ENCODE measurements around the gene HGFAC. TPM values are rescaled to one million over a fixed set of nuclear protein-coding genes. Genes with fewer than 3 reads are reported as not detected.

HGFAC gene
- total RNA-seq, result not detected
- polyA plus RNA-seq, result 1 to 10 TPM in 2 of 3 donors, under 1 TPM in 1; 0.50 to 3.4 (median 1.2) TPM
- long read RNA-seq, donor 1, result 0 reads
- long read RNA-seq, donor 2, result 0 reads
- long read RNA-seq, donor 3, result 0 reads
- long read RNA-seq, donor 4, partial matches to known transcripts, result 0 of 1 reads
- long read RNA-seq, donor 4, other reads (novel, unspliced or antisense), result 0 of 1 reads
- long read RNA-seq, donor 5, result 0 reads
- long read RNA-seq, donor 6, result 0 reads
- long read RNA-seq, donor 7, result 0 reads
- long read RNA-seq, donor 8, result 0 reads
- long read RNA-seq, donor 9, result 0 reads
- long read RNA-seq, donor 10, result 0 reads

DNA sequence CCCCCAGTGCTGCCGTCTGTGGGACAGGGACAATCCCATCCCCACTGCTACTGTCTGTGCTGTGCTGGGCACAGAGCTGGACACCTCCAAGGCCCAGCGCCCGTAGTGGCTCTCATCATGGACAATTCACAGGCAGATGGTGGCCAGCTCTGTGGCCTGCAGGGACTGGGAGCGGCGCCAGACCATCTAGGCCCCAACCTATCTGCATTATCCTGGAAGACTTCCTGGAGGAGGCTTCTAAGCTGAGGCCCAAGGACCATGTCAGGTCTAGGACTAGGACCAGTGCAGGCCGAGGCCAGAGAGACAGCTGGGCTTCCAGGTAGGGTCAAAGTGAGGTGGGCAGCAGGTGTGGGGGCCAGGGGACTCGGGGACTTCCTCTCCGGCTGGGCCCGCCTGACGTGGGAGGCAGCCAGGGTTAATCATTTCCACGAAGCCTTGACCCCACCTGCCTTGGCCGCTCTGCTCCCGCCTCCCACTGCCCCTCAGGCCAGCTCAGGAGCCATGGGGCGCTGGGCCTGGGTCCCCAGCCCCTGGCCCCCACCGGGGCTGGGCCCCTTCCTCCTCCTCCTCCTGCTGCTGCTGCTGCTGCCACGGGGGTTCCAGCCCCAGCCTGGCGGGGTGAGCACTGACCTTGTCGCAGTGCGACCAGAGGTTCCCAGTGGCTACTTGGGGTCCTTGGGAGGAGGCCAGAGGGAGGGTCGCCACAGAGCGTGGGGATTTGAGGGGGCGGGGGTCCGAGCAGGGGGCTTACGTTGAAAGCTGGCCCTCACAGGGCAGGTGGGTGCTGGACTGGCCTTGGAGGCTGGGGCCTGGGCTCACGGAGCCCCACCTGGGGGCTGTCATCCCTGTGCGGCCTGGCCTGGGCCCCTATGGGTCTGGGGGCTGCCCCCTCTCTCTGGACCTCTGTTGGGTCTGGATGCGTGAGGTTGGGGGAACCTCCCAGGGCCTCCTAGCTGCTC lies at the start of gene HGFAC:
Gene HGFAC (plus strand): TSS at position 468 of the 959 bp plus-strand sequence. CDS start 34 bp downstream, at position 502.
- WGBS, 5 donors, result 79 to 86% (median 81%) methylated on average over 10 to 27 of the region's 27 CpGs
- TF ChIP-seq EP300 (IDR thresholded peaks at IDR 0.05) (no peak), POLR2A (IDR thresholded peaks at IDR 0.05) (no peak), POLR2AphosphoS5 (IDR thresholded peaks at IDR 0.05) (no peak)
- TF ChIP-seq, protein P1, sequence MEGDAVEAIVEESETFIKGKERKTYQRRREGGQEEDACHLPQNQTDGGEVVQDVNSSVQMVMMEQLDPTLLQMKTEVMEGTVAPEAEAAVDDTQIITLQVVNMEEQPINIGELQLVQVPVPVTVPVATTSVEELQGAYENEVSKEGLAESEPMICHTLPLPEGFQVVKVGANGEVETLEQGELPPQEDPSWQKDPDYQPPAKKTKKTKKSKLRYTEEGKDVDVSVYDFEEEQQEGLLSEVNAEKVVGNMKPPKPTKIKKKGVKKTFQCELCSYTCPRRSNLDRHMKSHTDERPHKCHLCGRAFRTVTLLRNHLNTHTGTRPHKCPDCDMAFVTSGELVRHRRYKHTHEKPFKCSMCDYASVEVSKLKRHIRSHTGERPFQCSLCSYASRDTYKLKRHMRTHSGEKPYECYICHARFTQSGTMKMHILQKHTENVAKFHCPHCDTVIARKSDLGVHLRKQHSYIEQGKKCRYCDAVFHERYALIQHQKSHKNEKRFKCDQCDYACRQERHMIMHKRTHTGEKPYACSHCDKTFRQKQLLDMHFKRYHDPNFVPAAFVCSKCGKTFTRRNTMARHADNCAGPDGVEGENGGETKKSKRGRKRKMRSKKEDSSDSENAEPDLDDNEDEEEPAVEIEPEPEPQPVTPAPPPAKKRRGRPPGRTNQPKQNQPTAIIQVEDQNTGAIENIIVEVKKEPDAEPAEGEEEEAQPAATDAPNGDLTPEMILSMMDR (IDR thresholded peaks at IDR 0.05), result no peak
- intact Hi-C loops (cut with DNase I; ENCODE audit: low total_unique reads), result loop anchor here (5.0 kb wide), 1 partner anchor 94 kb away; no protein-coding TSS in a partner anchor
- Histone ChIP-seq H3K4me1 (peaks cover 0 to 16% (median 10%) of the 10 kb centered on the region in 4 donors), H3K27ac (no peak within 1 kb of the TSS), H3K36me3 (no peaks in the 10 kb centered on the region), H3K9me3 (no peaks in the 10 kb centered on the region), H3K4me3 (no peak within 1 kb of the TSS), H3K27me3 (no peaks in the 10 kb centered on the region)
- no peak for DNase-seq

DNA sequence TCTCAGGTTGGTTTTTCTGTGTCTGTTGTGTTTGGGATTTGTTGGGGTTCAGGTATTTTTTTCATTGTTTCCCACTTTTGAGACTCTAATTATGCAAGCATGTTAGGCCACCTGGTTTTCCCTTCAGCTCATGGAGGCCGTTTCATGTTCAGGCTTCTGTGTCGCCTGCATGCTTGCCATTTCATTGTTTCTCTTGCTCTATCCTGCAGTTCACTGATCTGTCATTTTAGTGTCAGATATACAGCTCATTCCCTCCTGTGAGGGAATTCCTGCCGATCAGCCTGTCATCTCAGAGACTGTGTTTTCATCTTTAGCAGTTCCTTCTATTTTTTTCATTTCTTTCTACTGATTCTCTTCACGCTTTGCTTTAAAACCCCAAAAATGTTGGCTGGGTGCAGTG lies 49.4 kb upstream of the HGFAC start:
- no peak overlapping the region for H3K27ac ChIP-seq
- no peak for TF ChIP-seq POLR2AphosphoS5 (IDR thresholded peaks at IDR 0.05)
- TF ChIP-seq POLR2A (IDR thresholded peaks at IDR 0.05), result no peak
- TF ChIP-seq EP300 (IDR thresholded peaks at IDR 0.05), result no peak
- TF ChIP-seq, protein P1 (IDR thresholded peaks at IDR 0.05), result no peak
- no peaks in the 10 kb centered on the region for H3K27me3 ChIP-seq
- no peaks in the 10 kb centered on the region for H3K9me3 ChIP-seq
- intact Hi-C loops (cut with DNase I; ENCODE audit: low total_unique reads), result no loop called here
- H3K4me3 ChIP-seq, result no peak overlapping the region
- peaks cover 12 to 27% (median 23%) of the 10 kb centered on the region in 4 donors for H3K4me1 ChIP-seq
- no peak for DNase-seq
- H3K36me3 ChIP-seq, result peaks cover 0 to 5% (median 0%) of the 10 kb centered on the region in 4 donors
- 78 to 93% (median 93%) methylated on average over 4 of the region's 4 CpGs for WGBS, 5 donors

DNA sequence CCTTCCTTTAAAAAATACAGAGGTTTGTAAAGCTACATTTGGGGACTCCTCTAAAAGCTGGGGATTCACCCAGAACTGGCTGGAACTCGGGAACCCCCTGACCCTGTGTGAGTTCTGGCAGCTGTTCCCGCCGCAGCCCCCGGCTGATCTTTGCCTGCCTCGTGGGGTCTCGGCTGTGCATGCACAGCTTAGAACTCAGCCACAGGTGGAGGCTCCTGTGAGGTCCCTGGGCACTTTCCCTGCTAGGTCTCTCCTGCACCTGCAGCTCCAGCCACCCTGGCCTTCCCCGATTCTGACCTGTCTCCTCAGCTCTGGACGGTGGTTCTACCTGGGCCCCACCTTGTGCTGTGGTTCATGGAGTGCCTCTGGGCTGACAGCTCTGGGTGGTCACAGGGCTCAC lies 48.6 kb upstream of the HGFAC start:
- H3K36me3 ChIP-seq, result peaks cover 0 to 5% (median 0%) of the 10 kb centered on the region in 4 donors
- peaks cover 9 to 18% (median 15%) of the 10 kb centered on the region in 4 donors for H3K4me1 ChIP-seq
- 78 to 89% (median 84%) methylated on average over 6 to 8 of the region's 8 CpGs for WGBS, 5 donors
- H3K27me3 ChIP-seq, result no peaks in the 10 kb centered on the region
- intact Hi-C loops (cut with DNase I; ENCODE audit: low total_unique reads), result no loop called here
- no peaks in the 10 kb centered on the region for H3K9me3 ChIP-seq
- no peak for DNase-seq
- no peak overlapping the region for H3K27ac ChIP-seq
- no peak overlapping the region for H3K4me3 ChIP-seq
- TF ChIP-seq POLR2A (IDR thresholded peaks at IDR 0.05) (no peak), EP300 (IDR thresholded peaks at IDR 0.05) (no peak), POLR2AphosphoS5 (IDR thresholded peaks at IDR 0.05) (no peak)
- TF ChIP-seq, protein P1 (IDR thresholded peaks at IDR 0.05), result no peak

DNA sequence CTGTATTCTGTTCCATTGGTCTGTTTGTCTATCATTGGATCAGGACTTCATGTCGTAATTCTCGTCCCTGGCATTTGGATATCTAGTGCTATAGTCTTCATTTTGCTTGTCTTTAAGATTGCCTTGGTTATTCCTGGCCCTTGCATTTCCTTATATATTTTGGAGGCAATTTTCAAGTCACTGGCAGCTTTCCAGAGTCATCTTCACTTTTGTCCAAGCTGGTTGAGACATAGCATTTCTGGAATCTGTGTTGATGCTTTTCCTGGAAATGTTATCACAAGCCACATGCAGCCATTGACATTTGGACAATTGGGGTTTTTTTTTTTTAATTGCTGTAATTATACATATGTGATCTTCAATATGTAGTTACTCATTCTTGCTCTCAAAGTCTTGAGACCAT lies 45.2 kb upstream of the HGFAC start:
- WGBS, 5 donors, result 73 to 100% (median 94%) methylated on average over 2 of the region's 2 CpGs
- intact Hi-C loops (cut with DNase I; ENCODE audit: low total_unique reads), result no loop called here
- no peaks in the 10 kb centered on the region for H3K9me3 ChIP-seq
- no peak overlapping the region for H3K4me3 ChIP-seq
- H3K4me1 ChIP-seq, result no peaks in the 10 kb centered on the region
- no peaks in the 10 kb centered on the region for H3K27me3 ChIP-seq
- H3K36me3 ChIP-seq, result peaks cover 0 to 5% (median 0%) of the 10 kb centered on the region in 4 donors
- DNase-seq, result no peak
- TF ChIP-seq EP300 (IDR thresholded peaks at IDR 0.05) (no peak), POLR2A (IDR thresholded peaks at IDR 0.05) (no peak), POLR2AphosphoS5 (IDR thresholded peaks at IDR 0.05) (no peak)
- TF ChIP-seq, protein P1 (IDR thresholded peaks at IDR 0.05), result no peak
- H3K27ac ChIP-seq, result no peak overlapping the region
